GM12878 (cell line): ENCODE measurements around the gene RAD51B. TPM values are rescaled to one million over a fixed set of nuclear protein-coding genes. Genes with fewer than 3 reads are reported as not detected.

Source experiments
- ATAC-seq: fragments of 200-7000 bp; cut with Tn5 transposase; 3 replicates; pipeline ENCODE4 v1.9.1; 2020; ENCODE audit warnings: mild to moderate bottlenecking, moderate library complexity
- BruUV-seq: library from RNA; stranded (reverse); fragments of 400-500 nt; replicated peaks from 2 replicates; lab custom pipeline; 2021; lab: Mats Ljungman, UMichigan
- CTCF ChIA-PET: fragments of 300-600 bp; sonication (Branson Sonifier 250); formaldehyde crosslinking; extraction: SDS; loops from one replicate; lab custom pipeline; 2021; ENCODE audit warnings: inconsistent platforms; lab: Yijun Ruan, JAX
- POLR2A ChIA-PET: fragments of 350-600 bp; formaldehyde crosslinking; extraction: SDS; loops from one replicate; lab custom pipeline; 2021; ENCODE audit warnings: inconsistent platforms; lab: Charles Lee
- RAD21 ChIA-PET: fragments of 300-600 bp; sonication (Branson Sonifier 250); formaldehyde crosslinking; loops from one replicate; lab custom pipeline; 2023; ENCODE audit warnings: antibody characterized with exemption; ENCODE audit not compliant: unreplicated experiment; lab: Charles Lee
- SMC1A ChIA-PET: fragments of 300-600 bp; sonication (Branson Sonifier 250); formaldehyde crosslinking; loops from one replicate; lab custom pipeline; 2023; ENCODE audit not compliant: unreplicated experiment, uncharacterized antibody; lab: Charles Lee
- DNase-seq: peaks from one replicate; pipeline ENCODE4 v3.0.0-alpha.2; 2011; ENCODE audit warnings: low read depth, low spot score
- FAIRE-seq: peaks from 3 replicates; lab custom pipeline; 2011; peaks lifted over from hg19 to GRCh38; lab: Jason Lieb, UNC
- H2AFZ ChIP-seq: 2 replicates; pipeline ENCODE4 v1.6.0; 2011; ENCODE audit warnings: low read depth, low read length, control low read depth; ENCODE audit not compliant: control insufficient read depth
- H3K27ac ChIP-seq: 2 replicates; pipeline ENCODE4 v1.5.1; 2011; ENCODE audit warnings: control low read depth; ENCODE audit not compliant: control insufficient read depth, insufficient read depth
- H3K27me3 ChIP-seq, 2 experiments: replicated peaks in 1 of 2; 2 replicates each; pipeline versions ENCODE4 v1.6.0 to v1.6.1; 2011; ENCODE audit warnings: low read length in 1 of 2; ENCODE audit not compliant: control insufficient read depth in 2 of 2, insufficient read depth in 2 of 2
- H3K36me3 ChIP-seq, 2 experiments: 2 replicates each; pipeline ENCODE4 v1.5.1; 2011; ENCODE audit warnings: low read length in 1 of 2; ENCODE audit not compliant: control insufficient read depth in 2 of 2, insufficient read depth in 2 of 2
- H3K4me1 ChIP-seq: 2 replicates; pipeline ENCODE4 v1.6.1; 2011; ENCODE audit warnings: mild to moderate bottlenecking, low read length, moderate library complexity, mixed read lengths; ENCODE audit not compliant: control insufficient read depth, insufficient read depth
- H3K4me2 ChIP-seq: 2 replicates; pipeline ENCODE4 v1.6.0; 2011; ENCODE audit warnings: control low read depth; ENCODE audit not compliant: control insufficient read depth, insufficient read depth
- H3K4me3 ChIP-seq: fragments of 200-600 bp; sonication (generic); 2 replicates; pipeline ENCODE4 v1.5.1; 2016
- H3K79me2 ChIP-seq: 2 replicates; pipeline ENCODE4 v1.6.0; 2011; ENCODE audit warnings: low read length; ENCODE audit not compliant: control insufficient read depth, insufficient read depth
- H3K9ac ChIP-seq: 2 replicates; pipeline ENCODE4 v1.8.0; 2011; ENCODE audit warnings: low read length, control low read depth, mixed read lengths; ENCODE audit not compliant: control insufficient read depth, insufficient read depth
- H3K9me3 ChIP-seq: replicated peaks from 3 replicates; pipeline ENCODE4 v1.5.1; 2011; ENCODE audit warnings: mild to moderate bottlenecking, low read length; ENCODE audit not compliant: control insufficient read depth, insufficient read depth
- H4K20me1 ChIP-seq: 2 replicates; pipeline ENCODE4 v1.6.0; 2011; ENCODE audit not compliant: control insufficient read depth, insufficient read depth
- ASH2L ChIP-seq: fragments of 300-600, 200-600 bp; sonication (generic); IDR thresholded peaks from 2 replicates; pipeline ENCODE4 v1.6.1; 2017; ENCODE audit warnings: low read depth, mild to moderate bottlenecking, borderline replicate concordance
- CEBPZ ChIP-seq: fragments of 150-350 bp; IDR thresholded peaks from 2 replicates; pipeline ENCODE4 v1.6.1; 2016; ENCODE audit warnings: low read depth, low read length
- CHD4 ChIP-seq: fragments of 200-600 bp; sonication (generic); IDR thresholded peaks from 2 replicates; pipeline ENCODE4 v1.6.1; 2016; ENCODE audit warnings: mild to moderate bottlenecking
- EED ChIP-seq: sonication (generic); IDR thresholded peaks from 2 replicates; pipeline ENCODE4 v1.6.1; 2016; ENCODE audit warnings: antibody characterized with exemption, low read depth
- FOS ChIP-seq: IDR thresholded peaks from 3 replicates; pipeline ENCODE4 v1.6.1; 2011; ENCODE audit warnings: borderline replicate concordance; ENCODE audit not compliant: insufficient read length; ENCODE audit errors: extremely low read depth
- GABPA ChIP-seq: IDR thresholded peaks from 2 replicates; pipeline ENCODE4 v1.6.1; 2014; ENCODE audit warnings: antibody characterized with exemption, low read depth, mild to moderate bottlenecking, inconsistent platforms
- IKZF1 ChIP-seq: fragments of 450-650 bp; conservative IDR thresholded peaks from 2 replicates; pipeline ENCODE4 v1.6.1; 2017; ENCODE audit warnings: antibody characterized with exemption, mild to moderate bottlenecking
- LARP7 ChIP-seq: fragments of 450-650 bp; IDR thresholded peaks from 2 replicates; pipeline ENCODE4 v1.6.1; 2017; ENCODE audit warnings: mild to moderate bottlenecking
- MAX ChIP-seq: IDR thresholded peaks from 2 replicates; pipeline ENCODE4 v1.6.1; 2012; ENCODE audit warnings: low read depth, low read length, improper control_type of control experiment
- PAX8 ChIP-seq: fragments of 450-650 bp; IDR thresholded peaks from 2 replicates; pipeline ENCODE4 v1.6.1; 2017; ENCODE audit warnings: mild to moderate bottlenecking, moderate library complexity
- RBBP5 ChIP-seq: fragments of 200-600 bp; sonication (generic); conservative IDR thresholded peaks from 2 replicates; pipeline ENCODE4 v1.6.1; 2016
- SIN3A ChIP-seq: IDR thresholded peaks from 2 replicates; pipeline ENCODE4 v1.6.1; 2012; ENCODE audit warnings: low read depth, low read length, improper control_type of control experiment
- SP1 ChIP-seq: IDR thresholded peaks from one replicate; pipeline ENCODE4 v1.6.1; 2011; ENCODE audit warnings: low read depth, low read length
- SREBF1 ChIP-seq: IDR thresholded peaks from 2 replicates; pipeline ENCODE4 v1.6.1; 2012; ENCODE audit warnings: mild to moderate bottlenecking, low read length
- STAT3 ChIP-seq: IDR thresholded peaks from 2 replicates; pipeline ENCODE4 v1.6.1; 2011; ENCODE audit warnings: low read depth, low read length, improper control_type of control experiment
- ZBTB4 ChIP-seq: fragments of 450-650 bp; formaldehyde crosslinking; IDR thresholded peaks from 2 replicates; pipeline ENCODE4 v1.4.0; 2022; ENCODE audit warnings: mild to moderate bottlenecking, moderate library complexity
- ZNF274 ChIP-seq: IDR thresholded peaks from one replicate; pipeline ENCODE4 v1.8.0; 2011; ENCODE audit not compliant: insufficient read length, insufficient read depth
- WGBS: methylation state at CpG from one replicate; pipeline ENCODE4 v1.1.6; 2016; ENCODE audit warnings: low lambda C conversion rate; ENCODE audit not compliant: insufficient replicate concordance, insufficient coverage; ENCODE audit errors: missing lambda C conversion rate; 5-methylcytosine and 5-hydroxymethylcytosine counted together
- in situ Hi-C: fragments of 300-500 bp; cut with MboI; formaldehyde crosslinking; loops from 9 replicates; pipeline ENCODE4 v1.14.3; 2018; ENCODE audit warnings: mixed read lengths
- intact Hi-C: fragments of 100-400 bp; cut with micrococcal nuclease; formaldehyde crosslinking; loops from one replicate; pipeline ENCODE4 v1.14.2; 2022; ENCODE audit not compliant: unreplicated experiment
- polyA plus RNA-seq, 11 experiments: library from polyadenylated mRNA; depleted of rRNA in 4 of 11; unstranded in 6 of 11; stranded (reverse) in 5 of 11; fragments of >200 nt; fragmentation: Nextera tagmentation in 4 of 11; fragmentation: Illumina TruSeq in 1 of 11; extraction: Ambion mirVana in 4 of 11; extraction: Trizol in 1 of 11; gene quantifications; 1 replicate in 1 of 11; 2 replicates in 10 of 11; pipeline versions ENCODE4 v1.2.1 to v1.2.3, GENCODE V29; 2011 to 2016; ENCODE audit warnings: inconsistent platforms in 2 of 11, missing spikeins in 2 of 11, low read depth in 1 of 11
- total RNA-seq, 4 experiments: library from RNA; depleted of rRNA in 3 of 4; stranded (reverse); fragments of >200 nt in 3 of 4; fragmentation: Illumina TruSeq in 1 of 4; extraction: Trizol in 1 of 4; gene quantifications; 2 replicates each; pipeline versions ENCODE4 v1.2.1 to v1.2.3, GENCODE V29; 2013 to 2021

Gene RAD51B
- total and polyA plus RNA-seq, 10 of the 15 experiments (the other 5 are each of a cell fraction or from before 2014, with no cell fraction given): 9.8 to 26.8 (median 21.3) TPM

- no peak for TF ChIP-seq CEBPZ
- no peak for TF ChIP-seq SREBF1
- TF ChIP-seq RBBP5: no peak
- no peak for TF ChIP-seq CHD4
- no peak for TF ChIP-seq GABPA
- TF ChIP-seq, all 136 proteins: peak for 0
Observed at GRCh38 chr14:68094158-68094557, 274.6 kb downstream of the RAD51B start (continued).

GRCh38 chr14:68094752-68095151 lies 275.2 kb downstream of the RAD51B start:
- POLR2A ChIA-PET: interaction anchor here (0.6 kb wide), 1 partner anchor 310 kb away, joined by 3 read pairs; no protein-coding TSS in a partner anchor
- Histone ChIP-seq H3K9me3 (peaks cover 1% of the 10 kb centered on the region; the same call in 1 of the 3 replicates), H3K79me2 (no peaks in the 10 kb centered on the region), H3K4me2 (no peak overlapping the region), H4K20me1 (no peaks in the 10 kb centered on the region), H3K27ac (no peak overlapping the region), H3K4me1 (no peaks in the 10 kb centered on the region), H3K4me3 (no peak overlapping the region), H3K27me3 (no peaks in the 10 kb centered on the region), H3K9ac (no peak overlapping the region), H3K36me3 (no peaks in the 10 kb centered on the region), H2AFZ (no peak overlapping the region)
- RAD21 ChIA-PET: no interaction called here
- in situ Hi-C loops (no loop called here), intact Hi-C loops (no loop called here)
- WGBS: 48% methylated on average over 1 of the region's 1 CpG
- TF ChIP-seq MAX (no peak), LARP7 (no peak), SP1 (no peak), FOS (no peak), PAX8 (no peak), EED (no peak), ZNF274 (no peak), STAT3 (no peak), ASH2L (no peak), IKZF1 (no peak), ZBTB4 (no peak), SIN3A (no peak)
- CTCF ChIA-PET: interaction anchor here (0.6 to 0.8 kb wide), 2 partner anchors 78 to 155 kb away, joined by 3 read pairs; no protein-coding TSS in a partner anchor
- DNase-seq: no peak
- BruUV-seq: no TSS peak
- SMC1A ChIA-PET: interaction anchor here (1.0 to 1.2 kb wide), 3 partner anchors 11 to 152 kb away, joined by 3 to 4 read pairs (median 4); no protein-coding TSS in a partner anchor
- no peak for ATAC-seq
- FAIRE-seq: no peak
